GM12865 (cell line): ENCODE measurements around the gene CASZ1.

Source experiments
- DNase-seq: peaks from one replicate; pipeline ENCODE4 v3.0.0; 2010; ENCODE audit warnings: low read depth
- H3K4me3 ChIP-seq: 2 replicates; pipeline ENCODE4 v1.5.1; 2011; ENCODE audit warnings: mild to moderate bottlenecking, low read depth, low read length, control low read depth
- CTCF ChIP-seq: IDR thresholded peaks from 2 replicates; pipeline ENCODE4 v1.5.1; 2011; ENCODE audit warnings: low read length, control low read depth, low read depth, inconsistent platforms; ENCODE audit not compliant: insufficient read depth; ENCODE audit errors: missing control alignments

Gene CASZ1

GRCh38 chr1:10724052-10724494 lies 72.4 kb downstream of the CASZ1 start:
- TF ChIP-seq CTCF = no peak
- no peak overlapping the region for H3K4me3 ChIP-seq
- DNase-seq = no peak

- DNase-seq = no peak
- TF ChIP-seq CTCF = no peak
Observed at GRCh38 chr1:10723317-10723716, 73.1 kb downstream of the CASZ1 start.

GRCh38 chr1:10722803-10723202 lies 73.6 kb downstream of the CASZ1 start:
- TF ChIP-seq CTCF = no peak

More at GRCh38 chr1:10723317-10723716, 73.1 kb downstream of the CASZ1 start:
- H3K4me3 ChIP-seq = no peak overlapping the region

GRCh38 chr1:10721381-10722321 lies 74.8 kb downstream of the CASZ1 start:
- no peak overlapping the region for H3K4me3 ChIP-seq
- DNase-seq = no peak
- TF ChIP-seq CTCF = no peak

More at GRCh38 chr1:10722803-10723202, 73.6 kb downstream of the CASZ1 start:
- no peak for DNase-seq
- H3K4me3 ChIP-seq = no peak overlapping the region

- TF ChIP-seq CTCF = no peak
- DNase-seq = no peak
- H3K4me3 ChIP-seq = no peak overlapping the region
Observed at GRCh38 chr1:10720635-10721034, 75.8 kb downstream of the CASZ1 start.

- no peak for TF ChIP-seq CTCF
Observed at GRCh38 chr1:10718083-10718415, 78.4 kb downstream of the CASZ1 start.

More at GRCh38 chr1:10718083-10718415, 78.4 kb downstream of the CASZ1 start:
- DNase-seq = no peak
- H3K4me3 ChIP-seq = no peak overlapping the region
